Measurements from ENCODE around the gene NEGR1.

DNA sequence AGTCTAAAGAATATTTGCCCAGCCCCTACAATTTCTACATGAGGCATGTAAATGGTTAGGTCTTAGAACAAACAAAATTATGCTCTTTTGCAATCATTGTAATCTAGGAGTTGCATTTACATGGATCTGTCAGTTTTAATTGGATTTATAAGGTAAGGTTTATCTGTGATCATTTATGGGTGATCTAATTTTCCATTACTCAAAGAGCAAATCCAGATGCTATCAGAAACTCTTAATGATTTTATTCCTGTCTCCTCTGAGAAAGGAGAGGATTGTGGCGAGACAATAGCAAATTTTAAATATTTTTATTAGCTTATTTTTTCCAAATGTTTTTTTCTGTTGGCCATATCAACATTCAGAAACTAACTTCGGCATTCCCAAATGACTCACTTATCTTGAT, 14.2 kb upstream of the NEGR1 start:
- TF ChIP-seq EZH2 (IDR thresholded peaks at IDR 0.05; ENCODE audit: low read depth, unreplicated experiment) (no peak), CREB1 (CRISPR knock-in tag; IDR thresholded peaks at IDR 0.05; ENCODE audit: low read depth) (no peak), POLR2AphosphoS5 (IDR thresholded peaks at IDR 0.05; ENCODE audit: low read depth) (no peak), NANOG (IDR thresholded peaks at IDR 0.05; ENCODE audit: borderline replicate concordance) (no peak), EZH2phosphoT487 (IDR thresholded peaks at IDR 0.05; ENCODE audit: unreplicated experiment) (no peak)
- TF ChIP-seq, protein P1, sequence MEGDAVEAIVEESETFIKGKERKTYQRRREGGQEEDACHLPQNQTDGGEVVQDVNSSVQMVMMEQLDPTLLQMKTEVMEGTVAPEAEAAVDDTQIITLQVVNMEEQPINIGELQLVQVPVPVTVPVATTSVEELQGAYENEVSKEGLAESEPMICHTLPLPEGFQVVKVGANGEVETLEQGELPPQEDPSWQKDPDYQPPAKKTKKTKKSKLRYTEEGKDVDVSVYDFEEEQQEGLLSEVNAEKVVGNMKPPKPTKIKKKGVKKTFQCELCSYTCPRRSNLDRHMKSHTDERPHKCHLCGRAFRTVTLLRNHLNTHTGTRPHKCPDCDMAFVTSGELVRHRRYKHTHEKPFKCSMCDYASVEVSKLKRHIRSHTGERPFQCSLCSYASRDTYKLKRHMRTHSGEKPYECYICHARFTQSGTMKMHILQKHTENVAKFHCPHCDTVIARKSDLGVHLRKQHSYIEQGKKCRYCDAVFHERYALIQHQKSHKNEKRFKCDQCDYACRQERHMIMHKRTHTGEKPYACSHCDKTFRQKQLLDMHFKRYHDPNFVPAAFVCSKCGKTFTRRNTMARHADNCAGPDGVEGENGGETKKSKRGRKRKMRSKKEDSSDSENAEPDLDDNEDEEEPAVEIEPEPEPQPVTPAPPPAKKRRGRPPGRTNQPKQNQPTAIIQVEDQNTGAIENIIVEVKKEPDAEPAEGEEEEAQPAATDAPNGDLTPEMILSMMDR (conservative IDR thresholded peaks at IDR 0.05; ENCODE audit: low read depth in 2 of 2): no peak
- TF ChIP-seq, protein P2, sequence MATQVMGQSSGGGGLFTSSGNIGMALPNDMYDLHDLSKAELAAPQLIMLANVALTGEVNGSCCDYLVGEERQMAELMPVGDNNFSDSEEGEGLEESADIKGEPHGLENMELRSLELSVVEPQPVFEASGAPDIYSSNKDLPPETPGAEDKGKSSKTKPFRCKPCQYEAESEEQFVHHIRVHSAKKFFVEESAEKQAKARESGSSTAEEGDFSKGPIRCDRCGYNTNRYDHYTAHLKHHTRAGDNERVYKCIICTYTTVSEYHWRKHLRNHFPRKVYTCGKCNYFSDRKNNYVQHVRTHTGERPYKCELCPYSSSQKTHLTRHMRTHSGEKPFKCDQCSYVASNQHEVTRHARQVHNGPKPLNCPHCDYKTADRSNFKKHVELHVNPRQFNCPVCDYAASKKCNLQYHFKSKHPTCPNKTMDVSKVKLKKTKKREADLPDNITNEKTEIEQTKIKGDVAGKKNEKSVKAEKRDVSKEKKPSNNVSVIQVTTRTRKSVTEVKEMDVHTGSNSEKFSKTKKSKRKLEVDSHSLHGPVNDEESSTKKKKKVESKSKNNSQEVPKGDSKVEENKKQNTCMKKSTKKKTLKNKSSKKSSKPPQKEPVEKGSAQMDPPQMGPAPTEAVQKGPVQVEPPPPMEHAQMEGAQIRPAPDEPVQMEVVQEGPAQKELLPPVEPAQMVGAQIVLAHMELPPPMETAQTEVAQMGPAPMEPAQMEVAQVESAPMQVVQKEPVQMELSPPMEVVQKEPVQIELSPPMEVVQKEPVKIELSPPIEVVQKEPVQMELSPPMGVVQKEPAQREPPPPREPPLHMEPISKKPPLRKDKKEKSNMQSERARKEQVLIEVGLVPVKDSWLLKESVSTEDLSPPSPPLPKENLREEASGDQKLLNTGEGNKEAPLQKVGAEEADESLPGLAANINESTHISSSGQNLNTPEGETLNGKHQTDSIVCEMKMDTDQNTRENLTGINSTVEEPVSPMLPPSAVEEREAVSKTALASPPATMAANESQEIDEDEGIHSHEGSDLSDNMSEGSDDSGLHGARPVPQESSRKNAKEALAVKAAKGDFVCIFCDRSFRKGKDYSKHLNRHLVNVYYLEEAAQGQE (IDR thresholded peaks at IDR 0.05; ENCODE audit: unreplicated experiment): no peak
- TF ChIP-seq, protein P3, sequence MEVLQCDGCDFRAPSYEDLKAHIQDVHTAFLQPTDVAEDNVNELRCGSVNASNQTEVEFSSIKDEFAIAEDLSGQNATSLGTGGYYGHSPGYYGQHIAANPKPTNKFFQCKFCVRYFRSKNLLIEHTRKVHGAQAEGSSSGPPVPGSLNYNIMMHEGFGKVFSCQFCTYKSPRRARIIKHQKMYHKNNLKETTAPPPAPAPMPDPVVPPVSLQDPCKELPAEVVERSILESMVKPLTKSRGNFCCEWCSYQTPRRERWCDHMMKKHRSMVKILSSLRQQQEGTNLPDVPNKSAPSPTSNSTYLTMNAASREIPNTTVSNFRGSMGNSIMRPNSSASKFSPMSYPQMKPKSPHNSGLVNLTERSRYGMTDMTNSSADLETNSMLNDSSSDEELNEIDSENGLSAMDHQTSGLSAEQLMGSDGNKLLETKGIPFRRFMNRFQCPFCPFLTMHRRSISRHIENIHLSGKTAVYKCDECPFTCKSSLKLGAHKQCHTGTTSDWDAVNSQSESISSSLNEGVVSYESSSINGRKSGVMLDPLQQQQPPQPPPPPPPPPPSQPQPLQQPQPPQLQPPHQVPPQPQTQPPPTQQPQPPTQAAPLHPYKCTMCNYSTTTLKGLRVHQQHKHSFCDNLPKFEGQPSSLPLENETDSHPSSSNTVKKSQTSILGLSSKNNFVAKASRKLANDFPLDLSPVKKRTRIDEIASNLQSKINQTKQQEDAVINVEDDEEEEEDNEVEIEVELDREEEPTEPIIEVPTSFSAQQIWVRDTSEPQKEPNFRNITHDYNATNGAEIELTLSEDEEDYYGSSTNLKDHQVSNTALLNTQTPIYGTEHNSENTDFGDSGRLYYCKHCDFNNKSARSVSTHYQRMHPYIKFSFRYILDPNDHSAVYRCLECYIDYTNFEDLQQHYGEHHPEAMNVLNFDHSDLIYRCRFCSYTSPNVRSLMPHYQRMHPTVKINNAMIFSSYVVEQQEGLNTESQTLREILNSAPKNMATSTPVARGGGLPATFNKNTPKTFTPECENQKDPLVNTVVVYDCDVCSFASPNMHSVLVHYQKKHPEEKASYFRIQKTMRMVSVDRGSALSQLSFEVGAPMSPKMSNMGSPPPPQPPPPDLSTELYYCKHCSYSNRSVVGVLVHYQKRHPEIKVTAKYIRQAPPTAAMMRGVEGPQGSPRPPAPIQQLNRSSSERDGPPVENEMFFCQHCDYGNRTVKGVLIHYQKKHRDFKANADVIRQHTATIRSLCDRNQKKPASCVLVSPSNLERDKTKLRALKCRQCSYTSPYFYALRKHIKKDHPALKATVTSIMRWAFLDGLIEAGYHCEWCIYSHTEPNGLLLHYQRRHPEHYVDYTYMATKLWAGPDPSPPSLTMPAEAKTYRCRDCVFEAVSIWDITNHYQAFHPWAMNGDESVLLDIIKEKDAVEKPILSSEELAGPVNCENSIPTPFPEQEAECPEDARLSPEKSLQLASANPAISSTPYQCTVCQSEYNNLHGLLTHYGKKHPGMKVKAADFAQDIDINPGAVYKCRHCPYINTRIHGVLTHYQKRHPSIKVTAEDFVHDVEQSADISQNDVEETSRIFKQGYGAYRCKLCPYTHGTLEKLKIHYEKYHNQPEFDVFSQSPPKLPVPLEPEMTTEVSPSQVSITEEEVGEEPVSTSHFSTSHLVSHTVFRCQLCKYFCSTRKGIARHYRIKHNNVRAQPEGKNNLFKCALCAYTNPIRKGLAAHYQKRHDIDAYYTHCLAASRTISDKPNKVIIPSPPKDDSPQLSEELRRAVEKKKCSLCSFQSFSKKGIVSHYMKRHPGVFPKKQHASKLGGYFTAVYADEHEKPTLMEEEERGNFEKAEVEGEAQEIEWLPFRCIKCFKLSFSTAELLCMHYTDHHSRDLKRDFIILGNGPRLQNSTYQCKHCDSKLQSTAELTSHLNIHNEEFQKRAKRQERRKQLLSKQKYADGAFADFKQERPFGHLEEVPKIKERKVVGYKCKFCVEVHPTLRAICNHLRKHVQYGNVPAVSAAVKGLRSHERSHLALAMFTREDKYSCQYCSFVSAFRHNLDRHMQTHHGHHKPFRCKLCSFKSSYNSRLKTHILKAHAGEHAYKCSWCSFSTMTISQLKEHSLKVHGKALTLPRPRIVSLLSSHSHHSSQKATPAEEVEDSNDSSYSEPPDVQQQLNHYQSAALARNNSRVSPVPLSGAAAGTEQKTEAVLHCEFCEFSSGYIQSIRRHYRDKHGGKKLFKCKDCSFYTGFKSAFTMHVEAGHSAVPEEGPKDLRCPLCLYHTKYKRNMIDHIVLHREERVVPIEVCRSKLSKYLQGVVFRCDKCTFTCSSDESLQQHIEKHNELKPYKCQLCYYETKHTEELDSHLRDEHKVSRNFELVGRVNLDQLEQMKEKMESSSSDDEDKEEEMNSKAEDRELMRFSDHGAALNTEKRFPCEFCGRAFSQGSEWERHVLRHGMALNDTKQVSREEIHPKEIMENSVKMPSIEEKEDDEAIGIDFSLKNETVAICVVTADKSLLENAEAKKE (CRISPR knock-in tag; IDR thresholded peaks at IDR 0.05): no peak
- TF ChIP-seq, protein P4, sequence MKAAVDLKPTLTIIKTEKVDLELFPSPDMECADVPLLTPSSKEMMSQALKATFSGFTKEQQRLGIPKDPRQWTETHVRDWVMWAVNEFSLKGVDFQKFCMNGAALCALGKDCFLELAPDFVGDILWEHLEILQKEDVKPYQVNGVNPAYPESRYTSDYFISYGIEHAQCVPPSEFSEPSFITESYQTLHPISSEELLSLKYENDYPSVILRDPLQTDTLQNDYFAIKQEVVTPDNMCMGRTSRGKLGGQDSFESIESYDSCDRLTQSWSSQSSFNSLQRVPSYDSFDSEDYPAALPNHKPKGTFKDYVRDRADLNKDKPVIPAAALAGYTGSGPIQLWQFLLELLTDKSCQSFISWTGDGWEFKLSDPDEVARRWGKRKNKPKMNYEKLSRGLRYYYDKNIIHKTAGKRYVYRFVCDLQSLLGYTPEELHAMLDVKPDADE (IDR thresholded peaks at IDR 0.05): no peak

All from GM23338 (cell line).